Lower lobe of right lung (tissue), 2 donors: ENCODE data around the gene ZNF609. TPM values are rescaled to one million over a fixed set of nuclear protein-coding genes. Genes with fewer than 3 reads are reported as not detected.

Source experiments
- ATAC-seq, 2 donors: fragments of 200-7000 bp; cut with Tn5 transposase; one replicate each; pipeline ENCODE4 v1.9.1; 2020 to 2022; ENCODE audit warnings: mild to moderate bottlenecking in 2 of 2, moderate library complexity in 2 of 2
- DNase-seq: peaks from one replicate; pipeline ENCODE4 v3.0.0-alpha.2; 2020
- H3K27ac ChIP-seq: fragments of 200-600 bp; one replicate; pipeline ENCODE4 v1.8.0; 2022
- H3K27me3 ChIP-seq: fragments of 200-600 bp; one replicate; pipeline ENCODE4 v1.8.0; 2022; ENCODE audit warnings: low read depth
- H3K36me3 ChIP-seq: fragments of 200-600 bp; one replicate; pipeline ENCODE4 v1.8.0; 2022; ENCODE audit warnings: mild to moderate bottlenecking
- H3K4me1 ChIP-seq: fragments of 200-600 bp; one replicate; pipeline ENCODE4 v1.8.0; 2022
- H3K4me3 ChIP-seq: fragments of 200-600 bp; one replicate; pipeline ENCODE4 v1.8.0; 2022; ENCODE audit warnings: mild to moderate bottlenecking
- H3K9me3 ChIP-seq: fragments of 200-600 bp; one replicate; pipeline ENCODE4 v1.8.0; 2022
- CTCF ChIP-seq: fragments of 200-600 bp; IDR thresholded peaks from one replicate; pipeline ENCODE4 v1.8.0; 2022; ENCODE audit warnings: antibody characterized with exemption, mild to moderate bottlenecking
- intact Hi-C: fragments of 100-400 bp; cut with DNase I; formaldehyde crosslinking; loops from one replicate; pipeline ENCODE4 v1.11.0; 2022
- total RNA-seq: library from RNA; stranded (reverse); fragmentation: NEBNext Ultra II Directional; extraction: Animal tissue kit (Norgen Biotek cat#: 25700); gene quantifications from one replicate; pipeline ENCODE4 v1.2.1, GENCODE V29; 2021
- donor health status: DM: no; HTN: yes; CAD: no; lungs with severe emphysema.

ZNF609 gene
- total RNA-seq, 1 donor from 2014 or later: 45.3 TPM

DNA sequence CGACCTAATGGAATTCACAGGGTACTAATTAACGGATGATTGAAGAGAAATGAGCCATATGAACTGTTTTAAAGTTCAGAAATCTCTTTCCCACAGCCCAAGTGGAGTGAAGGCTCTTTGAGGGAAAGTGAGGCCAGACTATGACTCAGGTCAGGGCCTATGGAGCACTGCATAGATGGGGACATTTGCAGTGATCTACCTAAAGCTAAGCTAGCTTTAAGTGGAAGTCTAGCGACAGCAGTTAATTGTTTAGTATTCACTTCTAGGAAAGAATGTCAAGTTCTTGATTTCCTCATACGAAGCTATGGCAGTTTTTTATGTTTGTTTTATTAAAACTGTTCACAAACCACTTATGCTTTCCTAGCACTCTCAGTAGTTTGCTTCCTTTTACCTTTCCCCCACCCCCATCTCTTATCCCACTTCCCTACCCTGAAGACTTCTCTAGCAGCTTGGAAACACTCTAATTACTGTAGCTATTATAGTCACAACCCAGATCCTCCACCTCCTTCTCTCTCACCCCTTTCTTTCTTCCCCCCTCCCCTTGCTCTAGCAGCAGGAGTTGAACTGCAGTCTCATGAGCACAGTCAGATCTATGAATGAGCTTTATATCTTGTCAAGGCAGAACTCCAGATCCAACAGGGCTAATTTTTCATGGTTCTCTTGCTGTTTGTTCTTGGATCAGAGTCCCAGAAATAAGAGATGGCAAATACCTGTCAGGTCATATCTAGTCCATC, 6.2 kb downstream of the ZNF609 start:
- Histone ChIP-seq H3K9me3 (no peaks in the 10 kb centered on the region), H3K4me1 (peaks cover 62% of the 10 kb centered on the region), H3K36me3 (peaks cover 5% of the 10 kb centered on the region), H3K27ac (peak overlapping the region; percentile 9), H3K27me3 (no peaks in the 10 kb centered on the region), H3K4me3 (no peak overlapping the region)
- intact Hi-C loops: no loop called here
- DNase-seq (no peak), ATAC-seq (peak; percentile 84 to 85)
- TF ChIP-seq CTCF: no peak

- Histone ChIP-seq H3K4me3 (no peak overlapping the region), H3K36me3 (no peaks in the 10 kb centered on the region), H3K4me1 (peaks cover 6% of the 10 kb centered on the region), H3K9me3 (no peaks in the 10 kb centered on the region), H3K27ac (no peak overlapping the region), H3K27me3 (no peaks in the 10 kb centered on the region)
- DNase-seq (no peak), ATAC-seq (no peak)
- intact Hi-C loops: no loop called here
- no peak for TF ChIP-seq CTCF
These were observed 11.8 kb downstream of the ZNF609 start for GRCh38 chr15:64472161-64472560.

DNA sequence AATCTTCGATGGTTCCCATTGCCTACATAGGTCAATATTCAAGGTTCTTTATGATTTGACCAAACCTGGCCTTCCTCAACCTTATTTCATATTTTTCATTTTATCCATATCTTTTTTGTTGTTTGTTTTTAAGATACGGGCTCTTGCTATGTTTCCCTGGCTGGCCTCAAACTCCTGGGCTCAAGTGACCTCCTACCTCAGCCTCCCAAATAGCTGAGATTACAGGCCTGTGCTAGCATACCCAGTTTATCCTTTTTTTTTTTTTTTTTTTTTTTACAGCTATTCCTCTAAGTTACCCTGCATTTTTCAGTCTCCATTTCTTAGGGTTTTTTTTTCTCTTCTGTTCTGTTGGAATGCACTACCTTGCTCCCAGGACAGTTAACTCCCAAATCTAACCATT, 14.5 kb downstream of the ZNF609 start:
- Histone ChIP-seq H3K27ac (no peak overlapping the region), H3K9me3 (no peaks in the 10 kb centered on the region), H3K4me1 (peaks cover 16% of the 10 kb centered on the region), H3K36me3 (no peaks in the 10 kb centered on the region), H3K4me3 (no peak overlapping the region), H3K27me3 (no peaks in the 10 kb centered on the region)
- intact Hi-C loops: no loop called here
- ATAC-seq: no peak
- no peak for TF ChIP-seq CTCF
- no peak for DNase-seq

GRCh38 chr15:64476550-64476949, 16.2 kb downstream of the ZNF609 start:
- intact Hi-C loops: no loop called here
- no peaks in the 10 kb centered on the region for H3K27me3 ChIP-seq
- no peak for ATAC-seq

GRCh38 chr15:64478863-64479262, 18.5 kb downstream of the ZNF609 start:
- DNase-seq (no peak), ATAC-seq (peak in 1 of 2 donors; percentile 41)
- Histone ChIP-seq H3K9me3 (no peaks in the 10 kb centered on the region), H3K36me3 (no peaks in the 10 kb centered on the region), H3K27ac (no peak overlapping the region), H3K27me3 (no peaks in the 10 kb centered on the region), H3K4me3 (no peak overlapping the region), H3K4me1 (peaks cover 26% of the 10 kb centered on the region)
- intact Hi-C loops: no loop called here
- TF ChIP-seq CTCF: no peak

More at GRCh38 chr15:64476550-64476949, 16.2 kb downstream of the ZNF609 start:
- no peak for TF ChIP-seq CTCF
- no peak overlapping the region for H3K27ac ChIP-seq
- H3K4me3 ChIP-seq: no peak overlapping the region
- DNase-seq: no peak
- H3K36me3 ChIP-seq: no peaks in the 10 kb centered on the region
- H3K4me1 ChIP-seq: peaks cover 26% of the 10 kb centered on the region
- no peaks in the 10 kb centered on the region for H3K9me3 ChIP-seq
